CD4-positive, alpha-beta T cell treated with Interferon gamma for 1 hour (primary cell): ENCODE results near the gene SH3BP5L.
A peak's percentile ranks its signal among the peaks of the same experiment; 100 is the strongest.
"Not testable (repeated sequence)": the region's sequence is repeated elsewhere in the genome, so short reads cannot be mapped to it uniquely, and the experiment has no call there.

Experiments used
- DNase-seq: peaks from one replicate; pipeline ENCODE4 v3.0.0-alpha.2; 2020

SH3BP5L gene

DNA sequence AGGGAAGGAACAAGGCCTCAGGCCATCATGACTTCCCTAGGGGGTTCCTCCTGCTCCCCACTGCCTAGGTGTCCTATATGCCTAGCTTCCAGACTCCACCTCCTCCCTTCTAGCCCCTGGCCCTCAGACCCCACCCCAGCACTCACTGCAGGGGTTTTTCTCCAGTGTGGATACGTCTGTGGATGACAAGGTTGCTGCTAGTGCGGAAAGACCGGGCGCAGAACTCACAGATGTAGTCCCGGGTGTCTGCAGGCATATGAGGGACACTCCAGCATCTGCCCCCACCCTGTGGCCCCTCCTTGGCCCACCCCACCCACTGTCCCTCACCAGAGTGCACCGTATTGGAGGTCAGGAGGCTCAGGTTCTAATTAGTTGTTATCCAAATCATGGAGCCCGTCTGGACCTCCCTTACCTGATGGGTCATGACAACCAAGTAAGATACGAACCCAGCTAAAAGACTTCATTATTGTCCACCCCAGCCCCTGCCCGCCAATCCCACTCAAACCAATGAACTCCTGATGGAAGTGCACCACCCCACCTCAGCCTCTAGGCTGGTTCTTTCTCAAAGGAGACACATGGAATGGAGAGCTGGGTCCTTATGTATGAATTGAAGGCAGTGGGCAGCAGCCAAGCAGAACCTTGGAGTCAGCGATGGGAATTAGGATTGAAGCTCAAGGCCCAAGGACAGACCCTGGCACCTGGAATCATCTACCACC is 25.0 kb upstream of the SH3BP5L start:
- DNase-seq = no peak

DNA sequence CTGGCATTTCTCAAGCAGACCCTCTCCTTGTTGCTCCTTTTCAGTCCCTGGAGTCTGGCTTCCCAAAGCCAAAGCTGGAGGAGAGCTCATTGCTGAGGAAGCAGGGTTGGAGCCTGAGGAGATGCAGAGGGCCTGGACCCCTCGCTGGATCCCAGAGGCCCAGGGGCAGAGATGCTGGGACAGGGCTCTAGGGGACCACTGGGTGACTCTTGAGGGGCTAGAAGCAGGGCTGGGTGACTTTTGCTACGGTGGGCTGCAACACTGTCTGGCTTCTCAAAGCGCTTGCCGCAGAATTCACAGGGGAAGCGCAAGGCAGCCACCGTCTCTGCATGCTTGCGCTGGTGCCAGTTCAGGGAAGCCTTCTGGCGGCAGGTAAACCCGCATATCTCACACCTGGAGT is 24.4 kb upstream of the SH3BP5L start:
- no peak for DNase-seq

DNA sequence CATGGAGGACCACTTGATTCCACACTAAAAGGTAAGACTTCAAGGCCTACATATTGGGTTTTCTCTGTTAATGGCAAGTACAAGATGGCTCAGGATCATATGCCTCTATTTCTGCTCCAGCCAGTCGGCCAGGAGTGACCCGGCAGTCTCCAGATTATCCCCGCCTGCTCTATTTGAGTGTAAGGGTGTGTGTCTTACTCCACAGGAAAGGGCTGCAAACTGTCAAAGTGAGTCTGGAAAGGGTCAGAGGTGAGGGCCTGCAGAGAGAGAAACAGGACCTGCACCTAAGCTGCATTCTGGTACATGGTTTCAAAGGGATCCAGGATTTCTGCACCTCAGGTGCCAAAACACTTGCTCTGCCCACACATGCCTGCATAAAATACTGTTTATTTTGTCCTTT is 23.9 kb upstream of the SH3BP5L start:
- DNase-seq = no peak

DNA sequence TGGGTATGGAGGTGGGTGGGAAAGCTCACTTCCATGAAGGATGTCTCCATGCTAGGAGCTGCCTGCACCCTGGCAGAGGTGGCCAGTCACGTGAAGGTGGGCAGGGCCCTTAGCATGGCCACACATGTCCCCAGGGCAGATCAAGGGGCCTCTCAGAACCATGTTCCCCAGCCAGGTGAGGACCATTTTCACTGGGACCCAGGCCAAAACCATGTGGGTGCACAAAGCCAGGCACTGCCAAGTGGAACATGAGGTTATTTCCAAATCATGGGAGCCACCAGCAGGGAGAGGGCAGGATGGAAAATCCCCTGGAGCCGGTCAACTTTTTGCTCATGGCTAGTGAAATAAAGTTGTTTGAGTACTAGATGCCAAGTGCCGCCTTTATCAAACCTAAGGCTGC is 23.4 kb upstream of the SH3BP5L start:
- DNase-seq = no peak

DNA sequence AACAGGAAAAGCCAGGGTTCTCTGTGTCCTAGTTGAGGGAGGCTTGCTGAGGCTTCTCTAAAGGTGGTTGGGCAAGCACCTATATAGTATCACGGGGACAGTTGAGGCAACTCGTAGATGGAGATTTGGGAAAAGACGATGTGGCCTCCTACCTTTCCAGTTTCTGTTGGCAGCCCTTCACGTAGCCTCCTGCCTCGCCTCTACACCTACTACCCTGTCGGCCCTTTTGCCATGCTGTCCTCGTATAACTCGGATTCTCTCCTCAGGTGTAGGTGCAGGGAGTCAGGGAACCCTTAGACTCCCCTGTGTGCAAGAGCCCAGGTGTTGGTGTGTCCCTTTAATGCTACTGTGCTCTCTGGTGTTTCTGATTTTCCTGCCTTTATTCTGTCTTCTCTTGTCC is 22.9 kb upstream of the SH3BP5L start:
- no peak for DNase-seq

DNA sequence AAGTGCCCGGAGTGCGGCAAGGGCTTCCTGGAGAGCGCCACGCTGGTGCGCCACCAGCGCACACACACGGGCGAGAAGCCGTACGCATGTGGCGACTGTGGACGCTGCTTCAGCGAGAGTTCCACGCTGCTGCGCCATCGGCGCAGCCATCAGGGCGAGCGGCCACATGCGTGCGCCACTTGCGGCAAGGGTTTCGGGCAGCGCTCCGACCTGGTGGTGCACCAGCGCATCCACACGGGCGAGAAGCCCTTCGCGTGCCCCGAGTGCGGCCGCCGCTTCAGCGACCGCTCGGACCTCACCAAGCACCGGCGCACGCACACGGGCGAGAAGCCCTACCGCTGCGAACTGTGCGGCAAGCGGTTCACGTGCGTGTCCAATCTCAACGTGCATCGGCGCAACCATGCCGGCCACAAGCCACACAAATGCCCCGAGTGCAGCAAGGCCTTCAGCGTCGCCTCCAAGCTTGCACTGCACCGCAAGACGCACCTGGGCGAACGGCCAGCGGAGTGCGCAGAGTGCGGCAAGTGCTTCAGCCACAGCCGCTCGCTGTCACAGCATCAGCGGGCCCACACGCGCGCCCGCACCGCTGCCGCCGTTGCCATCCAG is 22.3 kb upstream of the SH3BP5L start:
- DNase-seq = no peak

DNA sequence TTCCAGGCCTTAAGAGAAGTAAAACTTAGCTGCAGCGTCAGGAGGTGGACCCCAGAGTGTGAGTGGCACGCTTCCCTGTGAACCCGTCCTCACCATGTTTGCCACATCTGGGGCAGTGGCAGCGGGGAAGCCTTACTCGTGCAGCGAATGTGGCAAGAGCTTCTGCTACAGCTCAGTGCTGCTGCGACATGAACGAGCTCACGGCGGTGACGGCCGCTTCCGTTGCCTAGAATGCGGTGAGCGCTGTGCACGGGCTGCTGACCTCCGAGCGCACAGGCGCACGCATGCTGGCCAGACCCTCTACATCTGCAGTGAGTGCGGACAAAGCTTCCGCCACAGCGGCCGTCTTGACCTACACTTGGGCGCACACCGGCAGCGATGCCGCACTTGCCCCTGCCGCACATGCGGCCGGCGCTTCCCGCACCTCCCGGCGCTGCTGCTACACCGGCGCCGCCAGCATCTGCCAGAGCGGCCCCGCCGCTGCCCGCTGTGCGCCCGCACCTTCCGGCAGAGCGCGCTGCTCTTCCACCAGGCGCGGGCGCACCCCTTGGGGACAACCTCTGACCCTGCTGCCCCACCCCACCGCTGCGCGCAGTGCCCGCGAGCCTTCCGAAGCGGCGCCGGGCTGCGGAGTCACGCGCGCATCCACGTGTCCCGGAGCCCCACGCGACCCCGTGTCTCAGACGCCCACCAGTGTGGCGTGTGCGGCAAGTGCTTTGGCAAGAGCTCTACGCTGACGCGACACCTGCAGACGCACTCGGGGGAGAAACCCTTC is 21.7 kb upstream of the SH3BP5L start:
- no peak for DNase-seq

DNA sequence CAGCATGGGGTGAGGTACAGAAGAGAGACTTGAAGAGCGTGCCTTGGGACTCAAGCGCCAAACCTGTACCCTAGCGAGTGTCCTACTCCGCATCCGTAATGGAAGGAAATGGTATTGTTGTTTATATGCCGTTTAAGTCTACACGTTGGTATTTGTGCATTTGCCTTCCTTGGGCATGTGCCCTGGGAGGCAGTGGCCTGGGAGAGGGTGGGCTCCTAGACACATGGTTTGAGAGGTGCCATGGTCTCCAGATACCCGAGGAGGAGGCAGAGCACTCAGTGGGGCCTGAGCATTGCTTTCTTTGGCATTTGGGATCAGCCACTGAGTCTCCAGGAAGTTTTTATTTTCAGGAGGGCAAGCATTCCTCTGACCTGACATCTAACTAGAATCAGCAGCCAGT is 18.8 kb upstream of the SH3BP5L start:
- no peak for DNase-seq

DNA sequence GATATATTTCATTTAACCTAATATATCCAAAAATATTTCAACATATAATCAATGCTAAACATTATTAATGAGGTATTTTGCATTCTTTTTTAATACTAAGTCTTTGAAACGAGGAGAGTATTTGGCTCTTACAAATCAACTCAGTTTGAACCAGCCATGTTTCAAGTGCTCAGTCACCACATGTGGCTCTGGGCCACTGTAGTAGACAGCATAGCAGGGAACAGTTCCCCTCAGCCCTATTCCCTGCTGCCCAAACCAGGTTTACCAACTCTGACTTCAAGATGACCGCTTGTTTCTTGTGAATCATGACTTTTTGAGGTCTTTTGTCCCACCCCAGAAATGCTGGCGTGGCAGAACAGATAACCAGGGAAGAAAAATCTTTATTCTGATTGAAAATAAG is 18.0 kb upstream of the SH3BP5L start:
- no peak for DNase-seq

DNA sequence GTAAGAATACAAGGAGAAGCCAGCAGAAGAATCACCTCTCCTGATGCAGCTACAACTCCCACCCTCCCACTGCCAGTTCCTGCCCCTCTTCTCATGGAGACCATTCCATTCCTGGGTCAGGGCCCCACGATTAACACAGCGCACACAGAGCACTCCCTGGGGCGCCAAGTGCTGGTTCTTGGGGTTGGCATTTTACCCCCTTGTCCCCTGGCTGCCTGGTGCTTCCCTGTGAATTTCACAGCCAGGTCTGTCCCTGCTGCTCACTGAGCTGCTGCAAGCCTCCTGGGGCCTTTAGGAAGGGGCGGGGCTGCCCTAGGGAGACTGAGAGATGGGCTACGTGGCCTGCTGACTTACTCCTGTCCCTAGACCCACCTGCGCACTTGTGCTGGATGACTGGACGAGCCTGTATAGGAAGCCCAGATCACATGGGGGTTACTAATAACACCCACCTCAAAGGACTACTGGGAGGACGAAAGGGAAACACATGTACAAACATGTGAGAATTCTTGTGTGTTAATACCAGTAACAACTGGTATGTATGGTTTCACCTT is 17.1 kb upstream of the SH3BP5L start:
- DNase-seq = no peak

DNA sequence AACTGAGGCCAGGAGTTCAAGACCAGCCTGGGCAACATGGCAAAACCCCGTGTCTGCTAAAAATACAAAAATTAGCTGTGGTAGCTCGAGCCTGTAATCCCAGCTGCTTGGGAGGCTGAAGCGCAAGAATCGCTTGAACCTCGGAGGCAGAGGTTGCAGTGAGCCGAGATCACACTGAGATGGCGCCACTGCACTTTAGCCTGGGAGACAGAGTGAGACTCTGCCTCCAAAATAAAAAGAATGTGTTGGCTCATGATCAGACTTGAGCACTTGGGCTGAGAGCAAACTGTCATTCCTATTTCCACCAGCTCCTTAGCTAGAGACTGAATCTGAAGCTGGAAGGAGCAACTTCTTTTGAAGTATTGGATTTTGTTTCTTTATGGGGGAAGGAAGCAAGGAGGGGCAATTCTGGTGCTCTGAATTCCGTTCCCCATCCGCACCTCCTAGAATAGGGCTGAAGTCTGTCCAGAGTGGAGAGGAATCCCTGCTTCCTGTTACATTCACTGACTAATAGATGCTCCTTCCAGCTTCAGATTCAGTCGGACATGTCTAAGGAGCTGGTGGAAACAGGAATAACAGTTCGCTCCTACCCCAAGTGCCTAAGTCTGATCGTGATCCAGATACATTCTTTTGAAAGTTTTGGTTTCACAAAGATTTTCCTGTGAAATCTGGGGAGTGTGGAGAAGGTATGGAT is 16.1 kb upstream of the SH3BP5L start:
- peak; percentile 45 for DNase-seq

DNA sequence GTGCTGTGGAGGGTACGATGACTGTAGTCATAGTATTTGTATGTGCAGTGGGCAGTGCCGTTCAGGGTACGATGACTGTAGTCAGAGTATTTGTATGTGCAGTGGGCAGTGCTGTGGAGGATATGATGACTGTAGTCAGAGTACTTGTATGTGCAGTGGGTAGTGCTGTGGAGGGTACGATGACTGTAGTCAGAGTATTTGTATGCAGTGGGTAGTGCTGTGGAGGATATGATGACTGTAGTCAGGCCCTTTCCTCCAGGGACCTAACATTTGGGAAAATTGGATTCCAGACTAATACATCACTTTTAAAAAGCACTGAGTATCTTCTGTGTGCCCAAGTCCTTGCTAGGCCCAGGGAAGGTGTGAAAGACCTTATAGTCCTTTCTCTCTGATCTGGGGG is 15.2 kb upstream of the SH3BP5L start:
- DNase-seq = no peak

DNA sequence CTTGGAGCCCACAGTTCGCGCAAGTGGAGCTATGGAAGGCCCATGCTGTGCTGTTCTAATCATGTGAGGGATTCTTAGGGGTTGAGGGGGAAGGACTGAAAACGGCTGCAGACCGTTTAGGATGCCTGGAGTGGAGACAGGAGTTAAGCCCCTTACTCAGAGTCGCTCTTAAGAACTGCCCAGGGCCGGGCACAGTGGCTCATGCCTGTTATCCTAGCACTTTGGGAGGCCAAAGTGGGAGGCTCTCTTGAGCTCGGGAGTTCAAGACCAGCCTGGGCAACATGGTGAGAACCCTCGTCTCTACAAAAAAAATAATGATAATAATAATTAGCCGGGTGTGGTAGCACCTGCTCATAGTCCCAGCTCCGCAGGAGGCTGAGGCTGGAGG is 13.4 kb upstream of the SH3BP5L start:
- no peak for DNase-seq

DNA sequence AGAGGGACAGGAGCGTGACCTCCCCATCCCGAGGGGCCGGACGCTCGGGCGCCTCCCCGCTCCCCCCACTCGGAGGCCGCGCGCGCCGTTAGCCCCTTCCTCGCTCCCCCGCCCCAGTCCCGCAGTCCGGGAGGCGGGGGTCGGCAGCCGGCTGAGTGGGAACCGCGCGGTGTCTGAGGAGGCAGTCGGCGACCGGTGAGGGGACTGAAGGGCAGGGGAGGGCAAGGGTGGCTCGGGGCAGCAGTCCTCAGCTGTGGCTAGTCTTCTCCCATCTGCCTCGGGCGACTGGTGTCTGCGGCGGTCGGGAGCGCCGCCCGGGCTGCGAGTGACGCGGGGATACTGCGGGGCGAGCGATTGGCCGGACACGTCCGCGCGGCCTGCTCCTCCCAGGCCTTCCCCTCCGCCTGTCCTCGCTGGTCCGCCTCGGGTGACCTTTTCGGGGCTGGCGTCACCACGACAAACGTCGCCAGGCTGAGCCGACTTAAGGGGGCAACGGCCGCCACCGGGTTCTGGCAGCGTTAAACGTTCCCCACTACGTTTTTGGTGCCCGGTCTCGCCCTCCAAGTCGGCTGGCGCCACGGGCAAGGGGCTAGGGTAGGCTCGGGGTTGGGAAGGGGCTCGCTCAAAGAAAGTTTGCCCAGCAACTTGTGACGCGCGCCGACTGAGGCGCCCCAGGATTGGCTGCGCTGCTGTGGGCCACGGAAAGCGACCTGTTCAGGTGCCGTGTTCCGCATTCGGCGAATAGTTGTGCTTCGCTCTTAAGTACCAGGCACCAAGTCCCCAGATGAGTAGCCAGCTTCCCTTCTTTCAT is 12.8 kb upstream of the SH3BP5L start:
- peak; percentile 90 for DNase-seq

DNA sequence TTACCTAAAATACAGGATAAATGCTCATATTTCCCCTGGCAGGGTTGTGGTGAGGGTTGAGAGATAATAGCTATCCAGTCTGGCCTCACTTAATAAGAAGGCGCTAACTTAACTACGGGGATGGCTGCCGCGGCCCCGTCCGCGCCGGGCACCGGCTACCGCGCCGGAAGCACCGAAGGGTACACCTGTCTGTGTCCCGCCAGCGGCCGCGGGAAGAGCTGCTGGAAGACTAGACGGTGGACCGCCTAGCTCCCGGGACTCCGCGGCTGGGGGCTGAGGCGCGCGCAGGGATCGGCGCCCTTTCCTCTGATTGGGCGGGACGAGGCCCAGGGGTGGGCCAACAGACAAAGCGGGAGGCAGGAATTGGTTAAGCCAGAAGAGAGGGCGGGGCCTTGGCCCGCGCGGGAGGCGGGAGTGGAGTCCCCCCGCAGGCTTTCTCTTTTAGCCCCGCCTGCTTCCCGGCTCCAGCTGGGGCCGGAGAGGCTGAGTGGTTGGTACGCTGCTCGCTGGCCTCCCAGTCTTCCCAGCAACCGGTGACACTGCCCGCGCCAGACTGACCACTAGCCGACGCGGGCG is 12.2 kb upstream of the SH3BP5L start, which contains the start of gene ZNF672:
ZNF672 (plus strand) TSS at position 444 of the 576 bp plus-strand sequence. CDS start 9,051 bp downstream, outside the sequence.
- peak; percentile 95 for DNase-seq

DNA sequence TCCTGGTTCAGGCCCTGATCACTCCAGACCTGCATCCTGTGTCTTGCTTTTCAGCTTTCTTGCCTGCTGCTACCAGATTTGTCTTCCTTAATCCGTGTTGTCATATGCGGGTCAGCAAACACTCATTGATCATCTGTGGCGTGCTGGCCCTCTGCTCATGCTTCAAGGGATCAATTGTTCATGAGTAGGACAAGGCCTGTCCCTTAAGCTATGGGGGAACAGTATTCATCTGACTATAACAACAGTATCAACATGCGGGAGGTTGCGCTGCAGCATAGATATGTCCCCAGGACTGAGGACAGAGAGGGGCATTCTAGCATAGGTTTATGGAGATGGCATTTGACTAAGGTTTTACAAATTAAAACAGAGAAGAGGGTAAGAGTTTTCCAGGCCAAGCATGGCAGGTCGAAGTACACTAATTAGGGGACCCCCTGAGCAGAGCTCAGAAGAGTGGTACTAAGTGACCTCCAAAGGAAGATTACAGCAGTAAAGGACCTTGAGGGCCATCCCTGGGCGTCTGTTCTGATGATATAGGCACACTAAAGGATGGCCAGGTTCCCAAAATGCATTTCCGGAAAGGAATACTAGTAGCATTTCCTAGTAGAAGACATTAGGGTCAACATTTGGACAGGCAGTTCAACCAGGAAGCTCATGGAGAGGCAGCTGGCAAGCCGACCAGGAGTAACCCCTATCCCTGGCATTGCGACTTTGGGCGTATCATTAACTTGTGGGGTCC is 11.5 kb upstream of the SH3BP5L start:
- DNase-seq = no peak

DNA sequence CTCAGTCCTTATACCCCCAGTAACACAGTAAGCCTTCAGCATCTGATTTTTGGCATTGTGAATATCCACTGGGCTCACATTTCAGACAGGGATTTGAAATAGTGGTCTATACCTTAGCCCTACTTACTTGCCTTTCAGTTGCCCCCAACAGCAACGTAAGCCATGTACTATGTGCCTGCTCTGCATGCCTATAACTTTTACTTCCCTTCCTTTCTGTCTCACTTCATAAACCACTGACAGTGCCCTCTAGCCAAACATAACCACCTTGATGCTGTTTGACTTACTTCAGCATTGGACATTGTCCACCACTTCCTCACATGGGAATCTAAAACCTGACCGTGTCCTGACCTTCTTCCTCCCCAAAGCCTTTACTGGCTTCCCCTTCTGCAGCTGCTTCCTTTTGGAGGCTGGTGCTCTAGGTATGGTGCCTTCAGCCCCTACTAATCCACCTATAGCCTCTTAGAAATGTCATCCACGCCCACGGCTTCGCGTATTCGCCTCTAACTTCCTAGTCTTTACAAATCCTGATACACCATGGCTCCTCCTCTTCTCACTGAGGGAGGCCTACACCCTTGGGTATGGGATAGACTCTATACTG is 8.7 kb upstream of the SH3BP5L start:
- no peak for DNase-seq

DNA sequence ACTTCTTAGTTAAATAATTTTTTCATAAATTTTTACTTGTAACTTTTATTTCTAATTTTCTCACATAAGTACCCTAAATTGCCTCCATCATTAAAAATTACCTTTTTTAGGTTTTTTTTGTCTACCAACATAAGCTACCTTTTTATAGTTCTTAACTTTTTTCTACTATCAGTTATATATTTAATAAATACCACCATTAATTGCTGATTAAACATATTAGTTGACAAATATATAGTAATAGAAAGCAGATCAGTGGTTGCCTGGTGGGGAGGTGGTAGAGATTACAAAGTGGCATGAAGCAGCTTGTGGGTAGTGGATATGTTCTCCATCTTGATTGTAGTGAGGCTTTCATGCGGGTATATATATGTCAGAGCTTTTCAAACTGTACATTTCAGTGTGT is 6.1 kb upstream of the SH3BP5L start:
- no peak for DNase-seq

DNA sequence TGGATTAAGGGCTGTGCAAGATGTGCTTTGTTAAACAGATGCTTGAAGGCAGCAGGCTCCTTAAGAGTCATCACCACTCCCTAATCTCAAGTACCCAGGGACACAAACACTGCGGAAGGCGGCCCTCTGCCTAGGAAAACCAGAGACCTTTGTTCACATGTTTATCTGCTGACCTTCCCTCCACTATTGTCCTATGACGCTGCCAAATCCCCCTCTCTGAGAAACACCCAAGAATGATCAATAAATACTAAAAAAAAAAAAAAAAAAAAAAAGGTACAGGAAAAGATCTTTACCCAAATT is 5.0 kb upstream of the SH3BP5L start:
- DNase-seq = not testable (repeated sequence)

DNA sequence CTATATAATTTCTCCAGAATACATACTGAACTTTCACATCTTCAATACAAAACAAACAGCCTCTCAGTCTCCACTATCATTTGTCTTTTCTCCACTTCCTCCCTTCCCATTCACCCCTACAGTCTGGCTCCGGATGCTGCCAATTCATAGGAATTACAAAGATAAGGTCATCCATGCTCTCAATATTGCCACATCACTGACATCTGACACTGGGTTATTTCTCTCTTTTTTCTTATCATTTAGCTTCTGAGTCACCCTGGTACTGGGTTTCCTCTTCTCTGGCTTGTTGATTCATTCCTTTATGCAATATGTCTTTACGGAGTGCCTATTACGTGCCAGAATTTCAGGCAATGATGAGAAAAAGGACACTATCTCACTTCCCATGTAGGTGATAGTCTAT is 3.1 kb upstream of the SH3BP5L start:
- no peak for DNase-seq

DNA sequence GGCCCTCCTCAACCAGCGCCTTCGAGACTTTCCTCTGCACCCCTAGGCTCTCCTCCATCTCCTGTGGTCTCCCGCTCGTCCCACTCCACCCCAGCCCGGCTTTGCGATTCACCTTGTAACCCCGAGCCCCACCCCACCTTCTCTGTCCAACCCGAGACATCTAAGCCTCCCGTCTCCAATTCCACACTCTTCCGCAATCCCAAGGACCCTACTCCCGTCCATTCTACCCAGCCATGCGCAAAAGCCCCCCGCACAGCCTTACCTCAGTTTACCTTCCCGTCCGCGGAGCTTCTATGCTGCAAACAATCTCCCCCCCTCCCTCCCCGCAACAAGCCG is 174 bp downstream of the SH3BP5L start:
- no peak for DNase-seq
